ENCODE measurements around the gene HEY2. TPM values are rescaled to one million over a fixed set of nuclear protein-coding genes. Genes with fewer than 3 reads are reported as not detected.

Gene HEY2
- total RNA-seq, 1 donor from 2014 or later: 0.98 TPM

- no peak for DNase-seq (ENCODE audit: extremely low spot score in 2 of 2)
- H3K9me3 ChIP-seq: no peaks in the 10 kb centered on the region
- TF ChIP-seq POLR2AphosphoS5 (IDR thresholded peaks at IDR 0.05; ENCODE audit: insufficient read depth in 1 of 2, low read depth in 1 of 2) (peak in 1 of 2 donors; percentile 15), POLR2A (IDR thresholded peaks at IDR 0.05) (no peak)
- peak overlapping the region; percentile 64 to 69 for H3K4me3 ChIP-seq
- H3K27ac ChIP-seq: peak overlapping the region; percentile 79
- intact Hi-C loops (cut with DNase I): no loop called here
- H3K4me1 ChIP-seq: peaks cover 39% of the 10 kb centered on the region
- no peaks in the 10 kb centered on the region for H3K36me3 ChIP-seq
- no peaks in the 10 kb centered on the region for H3K27me3 ChIP-seq
Measured at GRCh38 chr6:125748406-125749172, 843 bp upstream of the HEY2 start.

- H3K4me1 ChIP-seq: peaks cover 39% of the 10 kb centered on the region
- no peak for TF ChIP-seq CTCF (IDR thresholded peaks at IDR 0.05)
- TF ChIP-seq POLR2AphosphoS5 (IDR thresholded peaks at IDR 0.05; ENCODE audit: insufficient read depth in 1 of 2, low read depth in 1 of 2): peak in 1 of 2 donors; percentile 12
- DNase-seq (ENCODE audit: extremely low spot score in 2 of 2): no peak
- no peaks in the 10 kb centered on the region for H3K27me3 ChIP-seq
- intact Hi-C loops (cut with DNase I): no loop called here
- H3K27ac ChIP-seq: peak overlapping the region; percentile 79
- no peaks in the 10 kb centered on the region for H3K36me3 ChIP-seq
- H3K4me3 ChIP-seq: peak overlapping the region; percentile 64 to 69
- no peaks in the 10 kb centered on the region for H3K9me3 ChIP-seq
Measured at GRCh38 chr6:125749865-125750691, 646 bp downstream of the HEY2 start.

GRCh38 chr6:125750692-125751333 lies 1.4 kb downstream of the HEY2 start:
- Histone ChIP-seq H3K9me3 (no peaks in the 10 kb centered on the region), H3K4me1 (peaks cover 39% of the 10 kb centered on the region), H3K4me3 (peak overlapping the region in 1 of 2 donors; percentile 64), H3K27ac (peak overlapping the region; percentile 79), H3K27me3 (no peaks in the 10 kb centered on the region), H3K36me3 (no peaks in the 10 kb centered on the region)
- DNase-seq (ENCODE audit: extremely low spot score in 2 of 2): no peak
- intact Hi-C loops (cut with DNase I): no loop called here
- no peak for TF ChIP-seq POLR2A (IDR thresholded peaks at IDR 0.05)
- no peak for TF ChIP-seq POLR2AphosphoS5 (IDR thresholded peaks at IDR 0.05; ENCODE audit: insufficient read depth in 1 of 2, low read depth in 1 of 2)

GRCh38 chr6:125751334-125751916 lies 2.0 kb downstream of the HEY2 start:
- Histone ChIP-seq H3K27me3 (no peaks in the 10 kb centered on the region), H3K4me1 (peaks cover 37% of the 10 kb centered on the region), H3K27ac (no peak overlapping the region), H3K36me3 (no peaks in the 10 kb centered on the region), H3K9me3 (no peaks in the 10 kb centered on the region), H3K4me3 (peak overlapping the region in 1 of 2 donors; percentile 64)
- no peak for DNase-seq (ENCODE audit: extremely low spot score in 2 of 2)
- intact Hi-C loops (cut with DNase I): no loop called here
- TF ChIP-seq CTCF (IDR thresholded peaks at IDR 0.05) (no peak), POLR2A (IDR thresholded peaks at IDR 0.05) (no peak), POLR2AphosphoS5 (IDR thresholded peaks at IDR 0.05; ENCODE audit: insufficient read depth in 1 of 2, low read depth in 1 of 2) (no peak)

GRCh38 chr6:125752773-125753172 lies 3.3 kb downstream of the HEY2 start:
- no peak overlapping the region for H3K27ac ChIP-seq
- TF ChIP-seq CTCF (IDR thresholded peaks at IDR 0.05): no peak
- TF ChIP-seq POLR2A (IDR thresholded peaks at IDR 0.05): no peak
- TF ChIP-seq POLR2AphosphoS5 (IDR thresholded peaks at IDR 0.05; ENCODE audit: insufficient read depth in 1 of 2, low read depth in 1 of 2): no peak
- H3K36me3 ChIP-seq: no peaks in the 10 kb centered on the region
- no peaks in the 10 kb centered on the region for H3K27me3 ChIP-seq
- intact Hi-C loops (cut with DNase I): no loop called here
- peaks cover 23% of the 10 kb centered on the region for H3K4me1 ChIP-seq
- H3K4me3 ChIP-seq: peak overlapping the region in 1 of 2 donors; percentile 64
- H3K9me3 ChIP-seq: no peaks in the 10 kb centered on the region
- DNase-seq (ENCODE audit: extremely low spot score in 2 of 2): no peak
